IPS-18c (cell line): ENCODE measurements around the gene SELENOO.

Source experiments
- H3K4me3 ChIP-seq: 2 replicates; pipeline ENCODE4 v1.7.0; 2013; ENCODE audit warnings: low read depth, mild to moderate bottlenecking, low read length, moderate library complexity; ENCODE audit not compliant: insufficient read depth
- H3K9me3 ChIP-seq: one replicate; pipeline ENCODE4 v1.6.1; 2013; ENCODE audit warnings: mild to moderate bottlenecking, low read length, moderate library complexity; ENCODE audit not compliant: control insufficient read depth, insufficient read depth

Gene SELENOO

DNA sequence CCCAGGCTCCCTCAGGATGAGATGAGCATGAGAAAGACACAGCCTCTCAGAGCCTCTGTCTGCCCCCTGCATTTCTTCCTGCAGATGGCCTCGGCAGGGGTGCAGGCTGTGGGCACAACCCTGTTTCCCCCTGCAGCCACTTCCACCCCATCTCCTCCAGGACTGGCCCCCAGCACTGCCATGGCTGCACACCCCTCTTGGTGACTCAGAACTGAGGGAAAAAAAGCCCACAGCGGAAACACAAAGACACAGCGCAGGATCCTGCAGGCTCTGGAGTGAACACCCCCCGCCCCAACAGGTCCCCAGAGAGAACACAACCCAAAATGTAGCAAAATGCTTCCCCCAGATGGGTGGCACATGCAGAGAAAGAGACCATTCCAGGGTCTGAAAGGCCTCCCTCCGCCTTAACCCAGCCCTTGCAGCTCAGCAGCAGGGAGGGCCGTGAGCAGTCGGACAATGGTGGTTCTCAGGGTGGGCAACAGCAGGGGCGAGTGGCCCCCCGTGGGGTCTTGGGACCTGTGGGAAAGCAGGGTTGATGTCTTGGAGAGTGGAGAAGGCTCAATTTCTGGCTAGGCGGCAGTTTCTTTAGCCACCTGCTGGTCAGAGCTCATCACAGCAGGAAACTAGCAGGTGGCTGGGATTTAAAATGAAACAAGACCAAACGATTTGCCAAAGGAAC, 36.1 kb downstream of the SELENOO start:
- Histone ChIP-seq H3K4me3 (no peak overlapping the region), H3K9me3 (no peaks in the 10 kb centered on the region)

DNA sequence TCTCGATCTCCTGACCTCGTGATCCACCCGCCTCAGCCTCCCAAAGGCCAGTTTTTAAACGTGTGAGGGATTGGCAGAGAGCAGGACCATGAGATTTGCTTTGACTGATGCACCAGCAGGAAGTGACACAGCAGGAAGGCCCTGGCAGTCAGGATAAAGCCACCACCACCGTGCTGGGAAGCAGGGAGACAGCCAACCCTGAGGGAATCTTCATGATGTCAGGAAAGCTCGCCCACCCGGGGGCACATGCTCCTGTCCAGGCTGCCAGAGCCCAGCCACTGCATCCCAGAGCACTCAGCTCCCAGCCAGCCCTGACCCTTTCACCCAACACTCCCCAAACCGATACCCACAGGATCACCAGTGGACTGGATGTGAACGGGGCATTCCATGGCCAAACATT, 37.9 kb downstream of the SELENOO start:
- H3K9me3 ChIP-seq: no peaks in the 10 kb centered on the region
- H3K4me3 ChIP-seq: no peak overlapping the region

DNA sequence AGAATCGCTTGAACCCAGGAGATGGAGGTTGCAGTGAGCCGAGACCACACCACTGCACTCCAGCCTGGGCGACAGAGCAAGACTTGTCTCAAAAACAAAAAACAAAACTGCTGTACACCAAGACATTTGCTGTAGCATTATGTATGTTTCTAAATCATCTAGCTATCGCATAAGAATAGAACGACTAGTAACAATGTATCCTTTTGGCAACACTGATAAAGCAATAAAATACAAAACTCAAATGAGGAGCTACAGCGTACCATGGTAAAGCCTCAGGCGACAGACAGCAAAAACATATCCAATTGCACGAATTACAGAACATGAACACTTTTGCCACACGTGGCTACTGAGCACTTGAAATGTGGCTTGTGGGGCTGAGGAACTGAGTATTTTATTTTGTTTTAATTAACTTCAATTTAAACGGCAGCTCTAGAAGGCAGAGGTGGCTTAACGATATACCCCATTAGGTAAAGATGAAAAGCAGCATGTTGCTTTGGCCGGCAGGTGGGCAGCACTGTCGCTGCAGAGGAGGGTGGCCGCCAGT, 41.7 kb downstream of the SELENOO start:
- no peak overlapping the region for H3K4me3 ChIP-seq
- H3K9me3 ChIP-seq: no peaks in the 10 kb centered on the region

DNA sequence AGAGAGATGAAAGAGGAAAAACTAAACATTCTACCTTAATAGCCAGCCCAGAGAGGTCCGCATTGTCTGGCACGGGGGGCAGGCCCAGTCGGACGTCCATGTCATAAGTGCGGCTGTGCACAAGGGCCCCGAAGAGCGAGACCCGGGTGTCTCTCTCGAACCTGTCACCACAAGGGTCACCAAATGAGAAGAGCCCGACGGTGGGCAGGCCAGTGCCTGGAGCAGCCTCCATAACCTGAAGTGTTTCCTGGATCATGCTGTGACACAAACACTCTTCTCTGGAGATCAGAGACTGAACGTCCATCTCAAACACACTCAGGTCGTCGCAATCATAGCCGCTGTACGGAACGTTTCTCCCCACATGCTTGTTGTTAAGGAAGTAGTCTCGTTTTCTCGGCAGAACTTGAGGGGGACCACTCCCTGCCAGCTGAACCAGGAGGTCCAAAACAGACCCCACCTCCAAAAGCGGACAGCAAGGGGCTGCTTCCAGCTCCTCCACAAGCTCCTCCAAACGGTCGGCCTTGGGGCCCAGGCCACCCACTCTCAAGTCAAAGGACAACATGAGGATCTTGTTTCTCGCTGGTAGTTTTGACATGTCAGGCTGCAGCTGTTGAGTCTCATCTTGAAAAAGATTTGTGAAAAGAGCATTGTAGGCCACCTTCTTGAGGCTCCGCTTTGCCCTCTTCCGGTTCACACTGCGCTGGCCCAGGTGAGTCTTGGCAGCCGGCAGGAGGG, 43.0 kb downstream of the SELENOO start:
- peak overlapping the region; percentile 98 for H3K4me3 ChIP-seq
- no peaks in the 10 kb centered on the region for H3K9me3 ChIP-seq

DNA sequence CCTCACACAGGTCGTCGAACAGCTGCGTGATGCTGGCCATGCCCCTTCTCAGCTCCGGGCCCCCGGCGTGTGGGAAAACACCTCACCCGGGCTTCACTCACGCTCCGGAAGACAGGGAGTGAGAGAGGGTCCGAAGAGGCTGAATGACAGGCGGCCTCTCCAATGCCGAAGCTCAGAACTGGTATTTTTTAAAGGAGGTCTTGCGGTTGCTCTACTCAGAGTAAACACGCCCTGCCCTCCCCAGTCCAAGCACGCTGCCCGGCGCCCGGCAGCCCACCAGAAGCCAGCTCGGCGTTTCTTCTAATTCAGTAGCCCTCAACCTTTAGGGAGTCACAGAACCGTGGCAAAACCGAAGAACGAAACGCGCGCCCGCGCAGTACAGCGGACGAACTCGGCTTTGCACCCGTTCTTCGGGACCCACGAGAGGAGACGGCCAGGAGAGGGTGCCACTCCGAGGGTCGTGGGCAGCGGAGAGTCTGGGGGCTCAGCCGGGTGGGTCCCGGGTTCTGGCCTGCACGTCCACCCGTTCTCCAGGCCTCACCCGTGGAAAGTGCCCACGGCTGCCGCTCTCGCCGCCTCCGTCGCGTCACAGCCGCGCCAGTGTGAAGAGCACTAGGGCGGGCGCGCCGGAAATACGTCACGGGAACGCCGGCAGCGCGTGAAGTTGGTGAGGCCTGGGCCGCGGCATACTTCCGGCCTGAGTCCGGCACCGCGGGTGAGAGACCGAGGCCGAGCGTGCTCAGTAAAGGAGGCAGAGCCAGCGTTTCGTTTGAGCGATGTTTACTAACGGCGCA, 43.8 kb downstream of the SELENOO start, which contains the start of gene TUBGCP6:
Gene TUBGCP6 (minus strand): TSS at position 604 of the 794 bp plus-strand sequence. CDS start 564 bp downstream, at position 40.
- H3K9me3 ChIP-seq: no peaks in the 10 kb centered on the region
- peak within 1 kb of the TSS; percentile 98 for H3K4me3 ChIP-seq

DNA sequence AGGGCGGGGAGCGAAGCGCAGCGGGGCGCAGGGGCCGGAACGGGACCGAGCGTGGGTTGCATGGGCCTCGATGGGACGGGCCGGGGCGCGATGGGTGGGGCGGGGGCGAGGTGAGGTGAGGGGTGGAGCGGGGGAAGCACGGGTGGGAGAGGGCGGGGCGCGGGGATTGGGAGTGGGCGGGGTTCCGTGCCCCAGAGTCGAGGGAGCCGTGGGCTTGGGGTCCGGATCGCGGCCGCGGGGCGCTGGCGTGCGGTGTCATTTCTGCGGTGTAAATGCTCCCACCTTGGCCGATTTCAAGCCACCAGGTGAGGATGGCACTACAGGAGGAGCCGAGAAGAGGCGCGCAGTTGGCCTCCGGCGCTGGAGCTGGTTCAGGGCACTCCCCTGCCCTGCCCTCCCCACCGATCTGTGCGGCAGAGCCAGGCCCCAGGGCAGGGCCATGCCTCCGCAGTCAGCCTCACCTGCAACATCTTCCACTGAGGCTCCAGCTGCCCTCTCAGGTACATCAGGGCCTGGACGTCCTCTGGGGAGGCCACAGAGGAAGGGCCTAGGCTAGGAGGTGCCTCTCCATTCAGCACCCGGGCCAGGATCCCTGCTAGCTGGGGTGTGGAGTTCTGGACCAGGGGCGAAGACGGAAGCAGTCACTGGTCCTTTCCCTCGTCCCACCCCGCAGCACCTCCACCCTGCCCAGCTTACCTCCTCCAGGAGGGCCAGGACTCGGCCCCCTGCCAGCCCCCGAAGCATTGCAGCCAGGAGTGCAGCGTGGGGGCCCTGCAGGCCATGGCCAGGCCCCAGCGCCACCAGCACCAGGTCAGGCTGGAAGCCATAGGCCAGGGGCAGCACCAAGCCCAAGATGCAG, 44.6 kb downstream of the SELENOO start:
- no peaks in the 10 kb centered on the region for H3K9me3 ChIP-seq
- H3K4me3 ChIP-seq: peak overlapping the region; percentile 98

DNA sequence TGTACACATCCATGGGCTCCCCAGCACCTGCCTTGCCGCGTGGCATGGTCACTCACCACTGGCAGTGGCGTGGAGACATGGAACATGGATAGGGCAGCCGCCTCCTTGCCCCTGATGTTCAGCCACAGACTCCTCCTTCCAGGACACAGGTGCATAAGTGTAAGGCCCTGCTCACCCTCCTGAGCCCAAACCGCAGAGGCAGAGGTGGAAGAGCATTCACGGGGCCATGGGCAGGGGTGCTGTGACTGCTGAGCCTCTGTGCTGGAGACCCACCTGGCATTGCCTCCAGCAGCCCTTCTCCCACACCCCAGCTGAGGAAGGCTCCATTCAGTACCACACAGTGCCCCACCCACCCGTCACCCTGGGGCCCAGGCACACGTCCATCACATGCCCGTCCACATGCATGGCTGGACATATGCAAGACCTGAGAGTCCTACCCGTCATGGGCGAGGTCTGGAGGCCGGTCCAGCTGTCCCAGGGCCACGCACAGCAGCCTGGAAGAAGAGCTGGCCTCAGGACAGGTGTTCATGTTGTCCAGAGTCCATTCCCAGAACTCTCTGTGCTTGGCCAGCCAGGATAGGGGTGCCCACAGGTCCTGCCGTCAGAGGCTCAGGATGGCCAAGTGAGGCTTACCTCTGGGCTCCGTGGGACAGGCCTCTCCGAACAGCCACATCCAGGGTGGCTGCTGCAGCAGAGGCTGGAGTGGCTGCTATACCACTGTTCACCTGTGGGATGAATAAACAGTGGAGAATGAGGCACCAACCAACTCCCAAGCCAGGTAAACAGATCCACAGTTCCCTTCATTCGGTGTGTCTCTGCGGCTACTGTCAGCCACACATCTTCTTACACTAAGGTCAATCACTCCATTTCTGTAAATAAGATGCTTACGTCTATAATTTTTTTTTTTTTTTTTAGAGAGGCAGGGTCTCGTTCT, 45.7 kb downstream of the SELENOO start:
- peak overlapping the region; percentile 98; the same call in 1 of the 2 replicates for H3K4me3 ChIP-seq
- no peaks in the 10 kb centered on the region for H3K9me3 ChIP-seq

DNA sequence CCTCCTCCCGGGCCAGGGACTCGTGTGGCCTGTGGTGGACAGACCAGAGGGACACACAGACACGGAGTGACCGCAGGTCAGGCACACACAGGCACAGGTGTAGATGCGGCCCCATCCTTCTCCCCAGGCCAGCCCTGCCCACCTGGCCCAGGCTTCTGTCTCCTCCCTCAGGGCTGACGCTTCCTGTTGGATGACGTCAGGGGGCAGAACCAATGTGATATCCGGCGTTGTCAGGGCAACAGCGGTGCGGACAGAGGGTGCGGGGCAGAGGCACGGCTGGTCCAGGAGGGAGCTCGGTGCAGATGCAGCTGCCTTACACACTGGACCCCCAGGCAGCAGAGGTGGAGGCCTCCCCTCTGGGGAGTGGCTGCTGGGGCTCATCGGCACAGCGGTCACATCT, 46.9 kb downstream of the SELENOO start:
- no peaks in the 10 kb centered on the region for H3K9me3 ChIP-seq
- no peak overlapping the region; the same call in 1 of the 2 replicates for H3K4me3 ChIP-seq

DNA sequence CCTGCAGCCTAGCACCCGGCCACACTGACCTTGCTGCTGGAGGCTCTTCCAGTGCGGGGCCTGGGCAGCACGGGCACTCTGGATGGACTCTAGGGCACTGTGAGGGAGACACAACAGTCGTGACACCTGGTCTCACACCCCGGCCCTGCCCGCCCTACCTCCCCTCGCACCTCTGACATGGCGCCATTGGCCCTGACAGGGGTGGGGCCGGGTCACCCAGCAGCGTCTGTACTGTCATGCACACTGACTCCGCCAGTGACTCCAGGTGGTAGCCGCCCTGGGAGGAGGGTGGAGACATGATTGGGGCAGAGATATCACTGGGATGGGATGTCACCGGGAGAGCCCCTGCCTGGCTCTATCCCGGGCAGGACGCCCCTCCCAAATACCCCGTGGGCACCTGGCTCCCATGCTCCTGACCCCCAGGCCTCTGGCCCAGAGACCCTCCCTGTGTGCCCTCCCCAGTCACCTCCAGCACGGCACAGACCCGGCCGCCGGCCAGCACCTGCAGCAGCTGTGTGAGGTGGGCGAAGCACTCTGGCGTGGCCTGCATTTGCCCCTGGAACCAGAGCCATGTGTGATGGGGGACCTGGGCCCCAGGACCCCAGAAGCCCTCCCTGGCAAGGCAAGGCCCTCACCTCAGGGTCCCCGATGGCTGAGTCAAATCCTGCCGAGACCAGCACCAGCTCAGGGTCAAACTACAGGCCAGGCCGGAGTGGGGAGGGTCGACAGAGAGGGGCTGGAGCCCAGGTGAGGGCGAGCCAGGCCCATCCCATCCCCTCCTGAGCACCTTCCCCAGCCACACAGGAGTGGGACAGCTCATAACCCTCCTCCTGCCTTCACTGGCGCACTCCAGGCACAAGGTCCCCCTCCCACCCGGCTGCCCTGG, 47.6 kb downstream of the SELENOO start:
- H3K9me3 ChIP-seq: no peaks in the 10 kb centered on the region

DNA sequence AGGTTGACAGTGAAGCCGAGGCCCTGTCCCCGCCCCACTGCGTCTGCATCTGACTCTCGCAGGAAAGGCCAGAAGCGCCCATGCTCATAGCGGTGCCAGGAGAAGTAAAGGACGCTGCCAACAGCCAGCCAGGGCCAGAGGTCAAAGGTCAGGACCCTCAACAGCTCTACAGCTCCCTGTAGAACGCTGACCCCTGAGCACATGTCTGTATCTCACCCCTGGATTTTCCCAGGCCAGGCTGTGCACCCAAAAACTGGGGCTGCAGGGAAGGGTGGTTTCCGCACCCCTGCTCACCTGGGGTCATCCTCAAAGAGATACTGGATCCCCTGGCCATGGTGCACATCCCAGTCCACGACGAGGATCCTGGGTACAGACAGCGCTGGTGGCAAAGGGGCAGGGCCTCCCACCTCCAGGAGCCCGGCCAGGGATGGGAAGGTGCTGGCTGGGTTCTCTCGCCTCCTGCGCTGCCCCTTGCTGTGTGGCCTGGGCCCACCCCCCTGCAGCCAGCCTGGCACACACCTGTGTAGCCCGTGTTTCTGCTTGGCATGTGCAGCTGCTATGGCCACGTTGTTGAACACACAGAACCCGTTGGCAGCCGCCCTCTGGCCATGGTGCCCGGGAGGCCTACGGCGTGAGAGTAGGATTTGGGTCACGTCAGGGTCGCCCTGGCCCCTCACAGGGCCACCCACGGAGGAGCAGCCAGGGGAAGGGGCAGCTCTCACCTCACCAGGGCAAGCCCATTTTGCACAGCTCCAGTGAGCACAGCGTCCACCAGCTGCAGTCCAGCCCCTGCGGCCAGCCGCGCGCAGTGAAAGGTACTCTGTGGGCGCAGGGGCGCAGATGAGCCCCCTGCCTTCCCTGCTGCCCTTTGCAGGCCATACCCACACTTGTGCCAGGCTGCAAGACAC, 48.8 kb downstream of the SELENOO start:
- H3K9me3 ChIP-seq: no peaks in the 10 kb centered on the region
- no peak overlapping the region for H3K4me3 ChIP-seq

More for the DNA sequence above, 47.6 kb downstream of the SELENOO start:
- H3K4me3 ChIP-seq: no peak overlapping the region

DNA sequence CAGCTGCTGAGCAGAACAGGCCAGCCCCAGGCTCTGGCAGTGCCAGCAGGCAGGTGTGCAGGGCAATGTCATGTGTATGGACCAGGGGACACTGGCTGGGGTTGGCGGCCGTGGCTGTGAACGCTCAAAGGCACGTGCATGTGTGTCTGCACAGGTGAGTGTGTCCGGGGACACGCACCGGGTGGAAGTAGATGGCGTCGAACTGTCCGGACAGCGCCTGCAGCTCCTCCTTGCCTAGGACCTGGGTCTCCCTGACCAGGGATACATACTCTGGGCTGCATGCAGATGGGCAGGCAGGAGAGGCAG, 49.4 kb downstream of the SELENOO start:
- Histone ChIP-seq H3K9me3 (no peaks in the 10 kb centered on the region), H3K4me3 (peak overlapping the region; percentile 87; the same call in 1 of the 2 replicates)

DNA sequence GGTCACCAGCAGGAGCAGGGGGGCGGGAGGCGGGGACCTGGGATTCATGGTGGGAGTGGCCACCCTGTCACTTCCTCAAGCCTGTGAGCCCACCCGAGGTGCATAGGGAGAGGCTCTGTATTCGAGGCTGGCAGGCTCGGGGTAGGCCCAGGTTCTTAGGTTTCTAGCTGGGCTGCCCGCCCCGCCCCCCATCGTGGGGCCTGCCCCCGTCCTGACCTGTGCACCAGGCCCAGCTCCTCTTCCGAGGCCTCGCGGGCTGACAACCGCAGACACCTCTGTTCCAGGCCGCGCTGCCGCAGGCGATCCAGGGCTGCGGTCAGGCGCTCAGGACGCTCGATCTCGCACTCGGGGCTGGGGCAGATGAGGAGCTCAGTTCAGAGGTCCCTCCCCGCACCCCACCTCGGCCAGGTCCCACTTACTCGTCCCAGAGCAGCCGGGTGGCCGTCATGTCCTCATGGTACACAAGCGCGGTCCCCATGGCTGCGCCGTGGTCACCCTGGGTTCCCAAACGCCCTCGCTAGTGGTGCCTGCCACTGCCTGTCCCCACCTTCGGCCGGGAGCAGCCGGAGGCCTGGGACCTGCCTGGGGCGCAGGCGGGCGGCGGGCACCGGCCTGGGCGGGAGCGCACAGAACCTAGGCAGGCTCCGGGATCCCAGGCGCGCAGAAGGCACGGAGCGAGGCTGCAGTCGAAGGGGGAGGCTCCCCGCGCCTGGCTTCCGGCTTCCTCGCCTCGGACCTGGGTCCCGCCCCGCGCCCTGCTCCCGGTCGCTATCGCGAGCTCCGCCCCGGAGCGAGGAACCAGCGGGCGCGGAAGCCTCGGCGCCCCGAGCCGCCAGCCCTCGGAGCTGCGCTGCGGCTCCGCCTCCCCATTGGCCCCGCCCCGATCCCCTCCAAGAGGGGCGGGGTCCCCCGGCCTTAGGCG, 50.0 kb downstream of the SELENOO start, which contains the start of gene HDAC10:
Gene HDAC10 (minus strand): TSS at position 711 of the 922 bp plus-strand sequence. CDS start 233 bp downstream, at position 478.
- Histone ChIP-seq H3K4me3 (peak within 1 kb of the TSS; percentile 87), H3K9me3 (no peaks in the 10 kb centered on the region)

DNA sequence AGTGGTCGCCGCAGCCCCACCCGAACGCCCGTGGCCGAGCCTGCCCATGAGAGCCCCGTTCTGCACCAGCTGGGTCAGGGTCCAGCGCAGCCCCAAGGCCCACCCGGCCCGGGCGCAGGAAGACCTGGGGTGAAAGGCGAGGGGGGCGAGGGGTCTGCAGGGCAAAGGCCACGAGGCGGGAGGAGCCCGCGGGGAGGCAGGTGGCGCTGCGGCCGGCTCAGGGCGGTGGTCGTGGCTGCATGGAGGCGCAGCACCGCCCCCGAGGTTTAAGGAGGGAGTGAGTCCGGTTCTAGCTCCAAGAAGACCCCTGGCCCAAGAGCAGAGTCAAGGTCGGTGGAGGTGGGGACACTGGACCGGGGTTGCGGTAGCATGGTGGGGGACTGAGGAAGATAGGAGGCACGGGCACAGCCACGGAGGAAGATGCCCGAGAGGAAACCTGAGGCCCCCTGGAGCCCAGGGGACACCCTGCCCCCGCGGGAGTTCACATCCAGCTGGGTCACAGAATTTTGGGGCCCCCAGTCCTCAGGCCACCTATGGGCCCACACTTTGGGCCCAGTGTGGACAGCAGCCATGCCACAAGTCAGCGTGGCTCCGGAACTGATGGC, 50.8 kb downstream of the SELENOO start:
- H3K9me3 ChIP-seq: no peaks in the 10 kb centered on the region
- peak overlapping the region; percentile 87 for H3K4me3 ChIP-seq
